Measurements from ENCODE around the gene MAPK9.

Gene MAPK9

DNA sequence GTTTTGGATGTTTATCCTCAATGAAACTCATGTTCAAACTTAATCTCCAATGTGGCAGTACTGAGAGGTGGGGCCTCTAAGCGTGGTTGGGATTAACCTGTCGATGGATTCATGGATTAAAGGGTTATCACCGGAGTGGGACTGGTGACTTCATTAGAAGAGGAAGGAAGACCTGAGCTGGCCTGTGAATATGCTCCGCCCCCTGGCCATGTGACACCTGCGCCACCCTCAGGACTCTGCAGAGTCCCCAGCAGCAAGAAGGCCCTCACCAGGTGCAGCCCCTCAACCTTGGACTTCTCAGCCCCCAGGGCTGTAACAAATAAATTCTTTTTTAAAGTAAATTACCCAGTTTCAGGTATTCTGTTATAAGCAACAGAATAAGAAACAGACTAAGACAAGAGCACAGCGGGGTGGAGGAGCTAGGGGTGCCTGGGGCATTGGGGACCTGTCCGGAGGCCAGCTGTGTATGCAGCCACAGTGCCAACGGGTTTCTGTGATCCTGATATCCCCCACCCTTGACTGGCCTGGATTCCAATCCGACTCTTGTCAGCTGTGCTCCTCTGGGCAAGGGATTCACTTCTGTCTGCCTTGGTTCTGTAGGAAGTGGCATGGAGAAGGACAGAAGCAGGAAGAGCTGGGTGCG, 3.2 kb upstream of the MAPK9 start:
- Histone ChIP-seq H3K9me3 (ENCODE audit: control insufficient read depth, low read length) (no peaks in the 10 kb centered on the region), H3K36me3 (ENCODE audit: control insufficient read depth, insufficient read depth, low read length) (no peaks in the 10 kb centered on the region), H3K4me1 (ENCODE audit: control insufficient read depth, insufficient read depth, low read length) (peaks cover 7% of the 10 kb centered on the region), H3K4me3 (ENCODE audit: insufficient read depth, low read depth, low read length) (no peak overlapping the region), H3K27ac (ENCODE audit: insufficient read depth, low read depth, low read length, poor library complexity, severe bottlenecking) (no peak overlapping the region), H3K27me3 (ENCODE audit: control insufficient read depth, insufficient read depth, low read length, poor library complexity, severe bottlenecking) (no peaks in the 10 kb centered on the region)
- WGBS, 2 experiments, result 91 to 92% methylated on average over 10 of the region's 10 CpGs

DNA sequence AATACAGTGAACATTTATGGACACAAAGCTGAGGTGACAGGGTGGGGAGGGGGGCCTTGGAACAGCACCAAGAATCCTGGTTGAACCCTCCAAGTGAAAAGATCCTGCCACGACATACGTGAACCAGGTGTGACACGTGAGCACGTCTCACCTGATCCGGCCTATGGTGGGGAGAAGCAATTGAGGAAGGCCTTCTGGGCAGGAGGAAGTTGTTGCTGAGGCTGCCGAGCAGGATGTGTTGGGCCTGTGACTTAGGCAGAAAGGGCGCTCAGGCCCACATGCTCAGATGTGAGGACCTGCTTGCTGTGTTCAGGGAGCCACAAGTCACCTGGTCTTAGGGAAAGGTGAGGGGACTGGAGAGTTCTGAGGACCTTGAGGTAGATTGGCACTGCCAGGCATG, 2.5 kb upstream of the MAPK9 start:
- 95% methylated on average over 7 of the region's 7 CpGs for WGBS, 2 experiments
- H3K4me3 ChIP-seq (ENCODE audit: insufficient read depth, low read depth, low read length), result no peak overlapping the region
- no peaks in the 10 kb centered on the region for H3K36me3 ChIP-seq (ENCODE audit: control insufficient read depth, insufficient read depth, low read length)
- peaks cover 7% of the 10 kb centered on the region for H3K4me1 ChIP-seq (ENCODE audit: control insufficient read depth, insufficient read depth, low read length)
- H3K9me3 ChIP-seq (ENCODE audit: control insufficient read depth, low read length), result no peaks in the 10 kb centered on the region
- H3K27me3 ChIP-seq (ENCODE audit: control insufficient read depth, insufficient read depth, low read length, poor library complexity, severe bottlenecking), result no peaks in the 10 kb centered on the region
- H3K27ac ChIP-seq (ENCODE audit: insufficient read depth, low read depth, low read length, poor library complexity, severe bottlenecking), result no peak overlapping the region

DNA sequence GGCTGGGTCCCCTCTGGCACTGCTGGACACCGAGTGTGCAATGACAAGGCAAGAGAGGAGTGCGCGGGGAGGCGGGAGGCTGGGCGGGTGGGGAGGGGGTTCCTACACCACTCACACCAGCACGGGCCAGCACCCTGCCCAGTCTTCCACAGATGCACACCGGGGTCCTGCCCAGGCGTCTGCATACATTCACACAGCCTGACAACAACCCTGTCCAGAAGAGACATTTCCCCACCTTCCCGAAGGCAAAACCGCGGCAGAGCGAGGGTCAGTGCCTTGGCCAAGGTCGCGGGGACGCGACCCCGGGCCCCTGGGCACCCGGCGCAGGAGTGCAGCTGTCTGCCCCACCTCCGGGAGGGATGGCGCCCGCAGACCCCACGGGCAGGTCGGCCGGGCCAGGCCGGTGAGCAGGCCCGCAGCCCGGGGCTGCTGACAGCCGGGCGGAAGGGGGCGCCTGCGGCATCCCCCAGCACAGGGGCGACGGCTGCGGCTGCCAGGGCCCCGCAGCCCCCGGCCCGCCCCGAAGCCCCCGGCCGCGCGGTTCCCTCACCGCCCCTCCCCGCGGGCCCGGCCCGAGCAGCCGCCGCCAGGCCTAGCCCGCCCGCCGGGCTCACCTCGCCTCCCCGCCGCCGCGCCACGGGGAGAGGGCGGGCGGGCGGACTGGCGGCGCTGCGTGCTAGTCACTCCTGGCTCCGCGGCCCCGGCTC, 496 bp downstream of the MAPK9 start:
- peaks cover 7% of the 10 kb centered on the region for H3K4me1 ChIP-seq (ENCODE audit: control insufficient read depth, insufficient read depth, low read length)
- no peaks in the 10 kb centered on the region for H3K9me3 ChIP-seq (ENCODE audit: control insufficient read depth, low read length)
- peaks cover 2% of the 10 kb centered on the region for H3K36me3 ChIP-seq (ENCODE audit: control insufficient read depth, insufficient read depth, low read length)
- H3K4me3 ChIP-seq (ENCODE audit: insufficient read depth, low read depth, low read length), result peak overlapping the region; percentile 74
- no peaks in the 10 kb centered on the region for H3K27me3 ChIP-seq (ENCODE audit: control insufficient read depth, insufficient read depth, low read length, poor library complexity, severe bottlenecking)
- WGBS, 2 experiments, result 1% methylated on average over 68 of the region's 68 CpGs
- no peak overlapping the region for H3K27ac ChIP-seq (ENCODE audit: insufficient read depth, low read depth, low read length, poor library complexity, severe bottlenecking)

DNA sequence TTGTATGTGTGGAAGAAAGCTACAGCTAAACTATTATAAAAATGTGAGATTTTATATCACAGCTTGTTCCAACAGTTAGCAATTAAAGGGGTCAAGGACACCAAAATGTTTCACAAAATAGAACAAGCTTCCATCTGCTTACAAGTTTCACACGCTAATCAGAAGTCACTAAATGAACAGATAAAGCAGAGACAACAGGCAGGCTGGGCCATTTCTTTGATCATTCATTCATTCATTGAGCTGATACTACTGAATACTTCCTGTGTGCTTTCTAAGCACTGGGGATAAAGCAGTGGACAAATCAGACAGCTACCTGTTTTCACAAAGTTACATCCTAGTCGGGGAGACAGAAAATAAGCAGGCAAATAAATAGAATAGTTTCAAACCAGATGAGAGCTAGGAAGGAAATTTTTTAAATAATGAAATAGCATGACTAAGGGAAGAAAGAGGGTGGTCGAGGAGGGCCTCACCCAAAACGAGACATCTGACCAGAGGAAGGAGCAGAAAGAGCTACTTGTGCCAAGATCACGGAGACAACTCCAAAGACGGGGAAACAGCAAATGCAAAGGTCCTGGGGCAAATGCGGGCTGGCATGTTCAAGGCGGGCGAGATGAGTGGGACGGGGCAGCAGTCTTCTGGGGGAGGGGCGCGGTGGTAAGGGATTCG, 1.2 kb downstream of the MAPK9 start:
- H3K9me3 ChIP-seq (ENCODE audit: control insufficient read depth, low read length), result no peaks in the 10 kb centered on the region
- H3K4me3 ChIP-seq (ENCODE audit: insufficient read depth, low read depth, low read length), result peak overlapping the region; percentile 74
- WGBS, 2 experiments, result 36 to 41% methylated on average over 13 of the region's 13 CpGs
- peaks cover 7% of the 10 kb centered on the region for H3K4me1 ChIP-seq (ENCODE audit: control insufficient read depth, insufficient read depth, low read length)
- no peak overlapping the region for H3K27ac ChIP-seq (ENCODE audit: insufficient read depth, low read depth, low read length, poor library complexity, severe bottlenecking)
- peaks cover 3% of the 10 kb centered on the region for H3K36me3 ChIP-seq (ENCODE audit: control insufficient read depth, insufficient read depth, low read length)
- no peaks in the 10 kb centered on the region for H3K27me3 ChIP-seq (ENCODE audit: control insufficient read depth, insufficient read depth, low read length, poor library complexity, severe bottlenecking)

DNA sequence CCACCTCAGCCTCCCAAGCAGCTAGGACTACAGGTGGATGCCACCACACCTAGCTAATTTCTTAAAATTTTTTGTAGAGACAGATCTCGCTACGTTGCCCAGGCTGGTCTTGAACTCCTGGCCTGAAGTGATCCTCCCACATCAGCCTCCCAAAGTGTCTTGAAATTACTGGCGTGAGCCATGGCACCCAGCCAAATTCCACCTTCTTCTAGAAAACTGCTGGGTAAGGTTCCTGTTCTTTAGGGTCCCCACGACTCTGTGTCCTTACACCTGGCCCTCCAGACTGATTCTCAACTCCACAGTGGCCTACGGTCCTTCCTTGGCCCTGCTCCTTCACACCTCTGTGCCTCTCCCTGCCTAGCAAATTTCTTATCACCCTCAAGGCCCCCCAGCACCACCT, 1.9 kb downstream of the MAPK9 start:
- H3K36me3 ChIP-seq (ENCODE audit: control insufficient read depth, insufficient read depth, low read length), result peaks cover 3% of the 10 kb centered on the region
- WGBS, 2 experiments, result 92 to 93% methylated on average over 5 of the region's 5 CpGs
- H3K4me3 ChIP-seq (ENCODE audit: insufficient read depth, low read depth, low read length), result no peak overlapping the region

DNA sequence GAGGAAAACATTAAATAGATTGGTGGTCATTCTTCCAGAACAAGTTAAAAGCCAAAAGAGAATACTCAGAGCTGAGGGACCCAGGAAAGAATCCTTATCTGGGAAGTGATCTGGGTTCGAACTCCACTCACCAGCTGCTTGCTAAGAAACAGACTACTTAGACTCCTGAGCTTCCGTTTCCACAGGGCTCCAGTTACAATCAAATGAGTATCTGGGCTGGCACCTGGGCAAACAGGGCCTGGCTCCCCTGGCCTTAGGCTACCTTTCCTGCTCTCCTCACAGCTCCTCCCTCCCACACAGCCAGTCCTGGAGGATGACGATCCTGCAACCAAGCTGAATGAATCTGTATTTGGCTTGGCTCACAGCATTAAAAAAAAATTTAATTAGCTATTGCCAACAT, 2.5 kb downstream of the MAPK9 start:
- WGBS, 2 experiments, result 81% methylated on average over 3 of the region's 3 CpGs
- Histone ChIP-seq H3K9me3 (ENCODE audit: control insufficient read depth, low read length) (no peaks in the 10 kb centered on the region), H3K36me3 (ENCODE audit: control insufficient read depth, insufficient read depth, low read length) (peaks cover 3% of the 10 kb centered on the region), H3K4me3 (ENCODE audit: insufficient read depth, low read depth, low read length) (no peak overlapping the region), H3K27me3 (ENCODE audit: control insufficient read depth, insufficient read depth, low read length, poor library complexity, severe bottlenecking) (no peaks in the 10 kb centered on the region), H3K27ac (ENCODE audit: insufficient read depth, low read depth, low read length, poor library complexity, severe bottlenecking) (no peak overlapping the region), H3K4me1 (ENCODE audit: control insufficient read depth, insufficient read depth, low read length) (peaks cover 7% of the 10 kb centered on the region)

More for the DNA sequence above, 1.9 kb downstream of the MAPK9 start:
- H3K27ac ChIP-seq (ENCODE audit: insufficient read depth, low read depth, low read length, poor library complexity, severe bottlenecking), result no peak overlapping the region
- H3K4me1 ChIP-seq (ENCODE audit: control insufficient read depth, insufficient read depth, low read length), result peaks cover 7% of the 10 kb centered on the region
- H3K27me3 ChIP-seq (ENCODE audit: control insufficient read depth, insufficient read depth, low read length, poor library complexity, severe bottlenecking), result no peaks in the 10 kb centered on the region
- H3K9me3 ChIP-seq (ENCODE audit: control insufficient read depth, low read length), result no peaks in the 10 kb centered on the region

DNA sequence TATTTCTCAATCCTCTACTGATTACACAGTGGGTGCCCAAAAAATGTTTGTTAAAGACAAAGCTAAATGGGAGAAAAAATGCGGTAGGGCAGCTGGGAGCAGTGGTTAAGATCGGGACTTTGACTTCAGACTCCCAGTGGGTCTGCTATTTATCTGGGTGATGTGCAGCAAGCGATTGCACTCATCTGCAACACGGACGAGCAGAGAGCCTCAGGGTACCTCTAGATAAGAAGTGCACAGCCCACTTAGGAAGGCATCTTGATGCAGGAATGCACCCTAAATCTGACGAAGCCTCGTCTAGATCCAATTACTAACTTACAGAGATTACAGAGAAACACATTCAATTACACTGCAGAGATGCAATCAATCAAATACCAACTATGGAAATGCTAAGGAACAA, 4.0 kb downstream of the MAPK9 start:
- no peak overlapping the region for H3K27ac ChIP-seq (ENCODE audit: insufficient read depth, low read depth, low read length, poor library complexity, severe bottlenecking)
- no peak overlapping the region for H3K4me3 ChIP-seq (ENCODE audit: insufficient read depth, low read depth, low read length)
- no peaks in the 10 kb centered on the region for H3K9me3 ChIP-seq (ENCODE audit: control insufficient read depth, low read length)
- peaks cover 1% of the 10 kb centered on the region for H3K4me1 ChIP-seq (ENCODE audit: control insufficient read depth, insufficient read depth, low read length)
- WGBS, 2 experiments, result 86 to 87% methylated on average over 7 of the region's 7 CpGs
- H3K27me3 ChIP-seq (ENCODE audit: control insufficient read depth, insufficient read depth, low read length, poor library complexity, severe bottlenecking), result no peaks in the 10 kb centered on the region
- peaks cover 3% of the 10 kb centered on the region for H3K36me3 ChIP-seq (ENCODE audit: control insufficient read depth, insufficient read depth, low read length)

DNA sequence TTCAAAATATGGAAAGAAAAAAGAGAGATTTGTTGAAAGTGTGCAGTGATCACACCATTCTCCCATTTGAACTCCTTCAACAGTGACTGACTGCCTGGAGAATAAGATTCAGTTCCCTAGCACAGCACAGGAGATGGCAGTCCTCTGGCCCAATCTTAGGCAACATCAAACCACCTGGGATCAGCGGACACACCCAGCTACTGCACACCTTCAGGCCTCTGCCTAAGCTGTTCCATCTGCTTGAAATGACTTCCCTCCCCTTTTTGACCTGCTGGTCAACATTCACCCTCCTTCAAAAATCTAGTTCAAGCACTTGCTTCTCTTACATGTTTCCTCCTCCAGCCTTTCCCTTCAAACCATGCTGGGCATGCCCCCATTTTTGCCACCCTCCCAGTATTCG, 4.5 kb downstream of the MAPK9 start:
- WGBS, 2 experiments, result 93 to 95% methylated on average over 2 of the region's 2 CpGs
- no peak overlapping the region for H3K27ac ChIP-seq (ENCODE audit: insufficient read depth, low read depth, low read length, poor library complexity, severe bottlenecking)
- H3K9me3 ChIP-seq (ENCODE audit: control insufficient read depth, low read length), result no peaks in the 10 kb centered on the region

DNA sequence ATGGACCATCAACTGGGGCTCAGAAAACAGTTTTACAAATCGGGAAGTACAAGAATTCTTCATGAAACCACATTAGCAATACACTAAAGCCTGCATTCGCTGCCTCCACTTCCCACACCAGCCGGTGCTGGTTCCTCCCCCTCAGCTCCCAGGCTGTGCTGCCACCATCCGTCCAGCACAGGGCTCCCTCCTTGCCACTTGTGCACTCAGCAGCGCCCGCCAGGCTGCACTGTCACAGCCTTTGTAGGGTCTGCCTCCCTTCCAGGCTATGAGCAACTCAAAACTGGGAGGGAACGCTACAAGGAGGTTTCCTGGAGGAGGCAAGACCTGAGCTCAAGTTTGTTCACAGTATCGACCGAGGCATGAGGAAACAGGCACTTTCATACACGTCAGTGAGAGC, 7.7 kb downstream of the MAPK9 start:
- WGBS, 2 experiments, result 82% methylated on average over 10 of the region's 10 CpGs
- Histone ChIP-seq H3K9me3 (ENCODE audit: control insufficient read depth, low read length) (no peaks in the 10 kb centered on the region), H3K4me1 (ENCODE audit: control insufficient read depth, insufficient read depth, low read length) (no peaks in the 10 kb centered on the region), H3K27me3 (ENCODE audit: control insufficient read depth, insufficient read depth, low read length, poor library complexity, severe bottlenecking) (no peaks in the 10 kb centered on the region), H3K4me3 (ENCODE audit: insufficient read depth, low read depth, low read length) (no peak overlapping the region), H3K27ac (ENCODE audit: insufficient read depth, low read depth, low read length, poor library complexity, severe bottlenecking) (no peak overlapping the region), H3K36me3 (ENCODE audit: control insufficient read depth, insufficient read depth, low read length) (peaks cover 3% of the 10 kb centered on the region)

More for the DNA sequence above, 4.5 kb downstream of the MAPK9 start:
- Histone ChIP-seq H3K36me3 (ENCODE audit: control insufficient read depth, insufficient read depth, low read length) (peaks cover 3% of the 10 kb centered on the region), H3K4me1 (ENCODE audit: control insufficient read depth, insufficient read depth, low read length) (no peaks in the 10 kb centered on the region), H3K27me3 (ENCODE audit: control insufficient read depth, insufficient read depth, low read length, poor library complexity, severe bottlenecking) (no peaks in the 10 kb centered on the region), H3K4me3 (ENCODE audit: insufficient read depth, low read depth, low read length) (no peak overlapping the region)

DNA sequence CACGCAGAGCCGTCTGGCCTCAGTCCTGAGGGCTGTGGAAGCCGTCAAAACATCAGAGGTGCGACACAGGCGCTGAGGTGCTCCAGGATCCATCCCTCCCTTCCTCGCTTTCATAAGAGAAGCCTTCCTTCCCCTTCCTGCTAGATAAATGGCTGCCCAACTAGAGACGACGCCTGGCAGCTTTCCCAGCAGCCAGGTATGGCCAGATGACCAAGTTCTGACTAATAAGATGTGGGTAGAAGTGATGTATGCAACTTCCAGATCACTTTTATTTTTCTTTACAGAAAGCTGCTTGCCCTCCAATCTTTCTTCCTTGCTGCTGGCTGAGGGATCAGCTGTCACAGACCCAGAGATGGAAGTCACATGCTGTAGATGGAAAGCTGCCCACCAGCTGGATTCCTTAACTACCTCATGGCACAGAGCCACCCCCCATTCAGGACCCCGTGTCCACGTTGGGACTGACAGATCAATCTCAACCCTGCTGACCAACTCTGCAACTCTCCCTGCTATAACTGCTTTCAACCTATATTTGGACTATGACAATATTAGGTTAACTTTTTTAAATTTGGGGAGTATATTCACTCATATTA, 8.8 kb downstream of the MAPK9 start:
- no peaks in the 10 kb centered on the region for H3K9me3 ChIP-seq (ENCODE audit: control insufficient read depth, low read length)
- H3K4me1 ChIP-seq (ENCODE audit: control insufficient read depth, insufficient read depth, low read length), result no peaks in the 10 kb centered on the region
- no peaks in the 10 kb centered on the region for H3K27me3 ChIP-seq (ENCODE audit: control insufficient read depth, insufficient read depth, low read length, poor library complexity, severe bottlenecking)
- peaks cover 5% of the 10 kb centered on the region for H3K36me3 ChIP-seq (ENCODE audit: control insufficient read depth, insufficient read depth, low read length)
- no peak overlapping the region for H3K4me3 ChIP-seq (ENCODE audit: insufficient read depth, low read depth, low read length)
- WGBS, 2 experiments, result 93 to 96% methylated on average over 10 of the region's 10 CpGs
- H3K27ac ChIP-seq (ENCODE audit: insufficient read depth, low read depth, low read length, poor library complexity, severe bottlenecking), result no peak overlapping the region
